Coronary artery (tissue), 2 donors: ENCODE results near the gene DTNB.

ENCODE experiments used
- DNase-seq: peaks from one replicate; pipeline ENCODE4 v3.0.0-alpha.2; 2017; ENCODE audit warnings: low spot score
- H3K27ac ChIP-seq, 2 donors: fragments of 200-600 bp; sonication (generic); one replicate each; pipeline ENCODE4 v1.5.1; 2016 to 2019
- H3K4me3 ChIP-seq: fragments of 200-600 bp; sonication (generic); 2 replicates; pipeline ENCODE4 v1.5.1; 2016; ENCODE audit warnings: mild to moderate bottlenecking, moderate library complexity
- CTCF ChIP-seq: fragments of 200-600 bp; sonication (generic); IDR thresholded peaks from one replicate; pipeline ENCODE4 v1.5.1; 2019; ENCODE audit warnings: antibody characterized with exemption

DTNB gene

GRCh38 chr2:25506226-25506625 is 167.2 kb downstream of the DTNB start:
- H3K4me3 ChIP-seq, result no peak overlapping the region
- no peak overlapping the region for H3K27ac ChIP-seq
- no peak for TF ChIP-seq CTCF
- DNase-seq, result no peak

GRCh38 chr2:25505622-25506021 is 167.8 kb downstream of the DTNB start:
- H3K4me3 ChIP-seq, result no peak overlapping the region
- DNase-seq, result no peak
- H3K27ac ChIP-seq, result no peak overlapping the region
- TF ChIP-seq CTCF, result no peak

GRCh38 chr2:25505182-25505581 is 168.2 kb downstream of the DTNB start:
- no peak overlapping the region for H3K27ac ChIP-seq
- H3K4me3 ChIP-seq, result no peak overlapping the region
- no peak for TF ChIP-seq CTCF
- DNase-seq, result no peak

GRCh38 chr2:25504266-25504665 is 169.1 kb downstream of the DTNB start:
- Histone ChIP-seq H3K4me3 (no peak overlapping the region), H3K27ac (no peak overlapping the region)
- no peak for DNase-seq
- no peak for TF ChIP-seq CTCF

- no peak for DNase-seq
- H3K4me3 ChIP-seq, result no peak overlapping the region
- TF ChIP-seq CTCF, result no peak
- H3K27ac ChIP-seq, result no peak overlapping the region
Observed at GRCh38 chr2:25499157-25499556, 174.2 kb downstream of the DTNB start.

GRCh38 chr2:25497918-25498407 is 175.4 kb downstream of the DTNB start:
- TF ChIP-seq CTCF, result no peak
- Histone ChIP-seq H3K4me3 (no peak overlapping the region), H3K27ac (no peak overlapping the region)
- no peak for DNase-seq

GRCh38 chr2:25497229-25497917 is 176.0 kb downstream of the DTNB start:
- Histone ChIP-seq H3K4me3 (no peak overlapping the region), H3K27ac (no peak overlapping the region)
- DNase-seq, result no peak
- no peak for TF ChIP-seq CTCF
